ENCODE results near the gene MYOG.

- TF ChIP-seq CTCF (IDR thresholded peaks at IDR 0.05) = no peak
- no peak for TF ChIP-seq POLR2A (IDR thresholded peaks at IDR 0.05)
Observed at GRCh38 chr1:203113308-203113707, 27.5 kb upstream of the MYOG start.

Data from adrenal gland (tissue), 5 donors.